CD4-positive, alpha-beta T cell treated with Interleukin-17A for 1 hour (primary cell): ENCODE measurements around the gene LAMA3.

Source experiments
- DNase-seq: peaks from one replicate; pipeline ENCODE4 v3.0.0-alpha.2; 2020

LAMA3 gene

DNA sequence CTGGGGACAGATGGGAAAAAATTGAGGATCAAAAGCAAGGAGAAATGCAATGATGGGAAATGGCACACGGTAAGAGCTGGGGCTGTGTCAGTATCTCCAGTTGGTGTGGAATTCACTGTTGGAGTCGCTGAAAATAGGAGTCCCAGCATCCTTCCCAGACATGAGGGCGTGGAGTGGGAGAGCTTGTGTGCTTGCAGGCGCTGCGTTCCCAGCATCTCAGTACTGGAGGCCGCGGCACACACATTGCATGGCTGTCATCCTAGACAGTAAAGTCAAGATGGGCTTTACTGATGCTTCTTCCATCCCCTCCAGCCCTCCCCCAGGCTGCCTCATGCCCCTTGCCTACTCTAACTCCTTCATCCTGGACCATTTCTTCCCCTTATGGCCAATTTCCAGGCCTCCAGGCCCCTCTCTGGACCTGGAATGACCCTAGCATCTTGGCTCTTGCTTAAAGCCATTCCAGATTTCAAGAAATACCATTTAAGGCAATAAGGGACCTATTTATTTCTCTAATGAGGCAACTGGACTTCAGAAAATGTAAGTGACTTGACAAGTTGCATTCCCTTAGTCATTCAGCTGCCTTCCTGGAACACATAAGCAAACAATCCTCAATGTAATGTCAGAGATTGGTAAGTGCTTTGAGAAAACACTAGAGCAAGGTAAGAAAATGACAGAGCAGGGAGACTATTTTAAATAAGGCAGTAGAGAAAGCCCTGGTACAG is 254.8 kb downstream of the LAMA3 start:
- no peak for DNase-seq

- no peak for DNase-seq
Observed at GRCh38 chr18:23945416-23946079, 256.3 kb downstream of the LAMA3 start.

GRCh38 chr18:23949863-23950262 is 260.6 kb downstream of the LAMA3 start:
- no peak for DNase-seq

GRCh38 chr18:23950644-23951043 is 261.4 kb downstream of the LAMA3 start:
- no peak for DNase-seq

DNA sequence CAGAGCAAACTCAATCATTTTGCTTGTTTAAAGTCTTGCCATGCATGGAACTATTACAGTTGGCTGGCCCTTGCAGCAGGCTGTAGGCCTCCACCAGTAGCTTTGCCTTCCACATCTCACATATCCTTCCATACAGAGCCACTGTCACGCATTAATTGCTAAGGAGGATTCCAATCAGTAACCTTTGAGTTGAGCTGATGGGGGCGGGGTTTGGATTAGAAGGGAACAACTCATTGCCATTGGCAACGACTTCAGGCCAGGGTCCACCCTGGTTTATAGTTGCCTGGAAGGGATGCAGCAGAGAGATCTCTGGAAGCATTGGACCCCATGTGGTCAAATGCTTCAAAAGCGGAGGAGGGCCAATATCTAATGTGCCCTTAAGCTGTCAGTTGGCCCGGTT is 262.0 kb downstream of the LAMA3 start:
- no peak for DNase-seq

DNA sequence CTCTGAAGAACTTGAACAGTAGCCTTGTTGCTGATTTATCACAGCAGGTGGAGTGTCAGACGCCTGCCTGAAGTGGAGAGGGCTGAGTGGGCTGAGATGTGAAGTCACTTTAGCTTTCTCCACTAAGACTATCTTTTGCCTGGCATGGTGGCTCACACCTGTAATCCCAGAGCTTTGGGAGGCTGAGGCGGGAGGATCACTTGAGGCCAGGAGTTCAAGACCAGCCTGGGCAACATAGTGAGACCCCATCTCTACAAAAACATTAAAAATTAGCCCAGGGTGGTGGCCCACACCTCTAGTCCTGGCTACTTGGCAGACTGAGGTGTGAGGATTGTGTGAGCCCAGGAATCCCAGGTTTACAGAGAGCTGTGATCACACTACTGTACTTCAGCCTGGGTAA is 264.7 kb downstream of the LAMA3 start:
- DNase-seq, result no peak

- DNase-seq, result no peak
Observed at GRCh38 chr18:23956483-23956882, 267.2 kb downstream of the LAMA3 start.

DNA sequence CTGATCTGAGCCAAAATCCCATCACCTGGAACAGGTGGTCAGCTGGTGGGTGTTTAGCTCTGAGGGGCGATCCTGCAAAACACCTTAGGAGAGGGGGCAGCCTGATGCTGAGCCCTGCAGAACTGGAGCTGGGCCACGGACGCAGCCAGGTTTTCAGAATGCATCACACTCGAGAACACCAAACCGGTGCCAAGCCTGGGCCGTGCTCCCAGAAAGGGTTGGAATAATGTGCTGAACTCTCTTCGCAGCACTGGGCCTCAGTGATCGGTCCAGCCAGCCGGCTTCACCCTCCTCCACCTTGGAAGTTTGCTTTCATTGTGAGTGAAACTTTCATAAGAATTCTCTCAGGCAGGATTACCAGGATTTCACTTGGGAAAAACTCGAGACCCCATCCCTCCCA is 268.8 kb downstream of the LAMA3 start:
- DNase-seq, result no peak

DNA sequence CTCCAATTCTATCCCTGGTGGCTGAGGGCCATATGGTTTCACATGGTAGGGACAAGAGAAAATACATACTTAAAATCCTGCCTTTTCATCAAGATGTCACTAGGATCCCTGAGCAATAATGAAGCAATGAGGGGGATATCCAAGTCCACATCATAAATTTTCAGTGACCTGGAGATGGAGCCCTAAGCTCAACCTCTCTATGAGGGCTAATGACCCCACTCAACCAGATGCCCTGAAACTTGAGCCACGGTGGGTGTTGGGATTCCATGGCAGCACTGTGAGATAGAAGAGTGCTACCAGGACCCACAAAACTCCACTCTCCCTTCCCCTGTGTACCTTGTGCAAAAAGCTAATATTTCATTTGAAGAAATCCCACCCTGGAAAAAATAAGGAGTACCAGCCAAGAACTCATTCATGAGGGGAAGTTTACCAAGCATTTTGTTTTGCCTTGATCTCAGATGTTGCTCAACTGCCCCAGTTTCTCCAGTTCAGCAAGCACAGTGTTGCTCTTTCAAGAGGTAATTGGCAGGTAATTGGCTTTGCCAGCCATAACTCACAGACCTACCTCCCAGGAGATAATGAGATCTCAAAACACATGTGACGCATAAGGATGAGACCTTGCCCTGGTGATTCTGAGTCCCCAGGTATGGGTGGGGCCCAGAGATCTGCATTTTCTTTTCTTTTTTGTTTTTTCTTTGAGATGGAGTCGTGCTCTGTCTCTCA is 274.4 kb downstream of the LAMA3 start:
- no peak for DNase-seq

DNA sequence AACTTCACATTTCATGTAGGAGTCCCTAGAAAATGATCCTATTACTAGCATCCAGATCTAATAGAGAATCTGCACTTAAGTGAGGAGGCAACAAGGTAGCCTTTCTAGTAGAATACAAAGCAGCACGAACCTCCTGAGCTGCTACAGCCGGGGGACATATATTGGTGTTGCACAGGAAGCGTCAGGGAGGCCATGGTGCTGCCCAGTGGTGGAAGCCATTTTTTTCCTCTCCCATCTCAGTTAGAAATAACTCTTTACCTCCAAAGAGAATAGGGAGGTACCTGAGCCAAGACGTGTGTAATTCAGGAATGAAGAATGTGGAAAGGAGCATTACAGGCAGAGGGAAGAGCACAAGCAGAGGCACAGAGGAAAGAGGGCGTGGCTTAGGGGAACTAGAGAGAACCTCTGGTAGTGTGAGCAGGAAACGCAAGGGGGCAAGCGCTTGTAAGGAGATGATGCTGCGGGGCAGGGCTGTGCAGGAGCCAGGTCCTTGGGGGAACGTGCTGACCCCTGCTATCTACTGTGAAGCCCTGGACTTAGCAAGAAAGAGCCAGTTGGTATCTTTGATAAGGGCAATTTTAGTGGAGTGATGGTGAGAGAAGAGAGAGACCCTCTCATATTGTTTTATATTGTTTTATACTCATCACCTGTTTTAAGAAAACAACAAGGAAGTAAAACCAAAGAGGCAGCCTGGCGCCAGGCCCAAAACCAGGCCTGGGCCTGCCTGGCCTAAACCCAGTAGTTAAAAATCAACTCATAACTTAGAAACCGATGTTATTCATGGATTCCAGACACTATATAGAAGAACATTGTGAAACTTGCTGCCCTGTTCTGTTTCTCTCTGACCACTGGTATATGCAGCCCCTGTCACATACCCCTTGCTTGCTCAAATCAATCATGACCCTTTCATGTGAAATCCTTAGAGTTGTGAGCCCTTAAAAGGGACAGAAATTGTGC is 275.3 kb downstream of the LAMA3 start:
- peak; percentile 72 for DNase-seq

DNA sequence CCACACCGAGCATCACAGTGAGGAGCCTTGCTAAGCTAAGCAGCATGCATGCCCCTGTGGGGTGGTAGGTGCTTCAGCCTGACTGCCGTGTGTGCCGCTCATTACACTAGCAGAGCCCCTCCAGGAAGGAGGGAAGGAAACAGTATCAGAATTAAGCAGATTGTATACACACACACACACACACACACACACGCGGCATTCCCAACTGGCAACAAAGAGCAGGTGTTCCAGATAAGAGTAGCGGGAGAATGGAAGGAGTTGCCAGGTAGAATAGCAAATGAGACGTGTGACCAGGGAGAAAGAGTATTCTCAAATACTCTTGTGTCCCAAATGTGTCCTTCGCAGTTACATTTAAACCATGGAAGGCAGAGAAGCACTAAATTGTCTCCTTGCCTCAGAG is 277.7 kb downstream of the LAMA3 start:
- no peak for DNase-seq

GRCh38 chr18:23967321-23968089 is 278.3 kb downstream of the LAMA3 start:
- DNase-seq, result peak; percentile 56

DNA sequence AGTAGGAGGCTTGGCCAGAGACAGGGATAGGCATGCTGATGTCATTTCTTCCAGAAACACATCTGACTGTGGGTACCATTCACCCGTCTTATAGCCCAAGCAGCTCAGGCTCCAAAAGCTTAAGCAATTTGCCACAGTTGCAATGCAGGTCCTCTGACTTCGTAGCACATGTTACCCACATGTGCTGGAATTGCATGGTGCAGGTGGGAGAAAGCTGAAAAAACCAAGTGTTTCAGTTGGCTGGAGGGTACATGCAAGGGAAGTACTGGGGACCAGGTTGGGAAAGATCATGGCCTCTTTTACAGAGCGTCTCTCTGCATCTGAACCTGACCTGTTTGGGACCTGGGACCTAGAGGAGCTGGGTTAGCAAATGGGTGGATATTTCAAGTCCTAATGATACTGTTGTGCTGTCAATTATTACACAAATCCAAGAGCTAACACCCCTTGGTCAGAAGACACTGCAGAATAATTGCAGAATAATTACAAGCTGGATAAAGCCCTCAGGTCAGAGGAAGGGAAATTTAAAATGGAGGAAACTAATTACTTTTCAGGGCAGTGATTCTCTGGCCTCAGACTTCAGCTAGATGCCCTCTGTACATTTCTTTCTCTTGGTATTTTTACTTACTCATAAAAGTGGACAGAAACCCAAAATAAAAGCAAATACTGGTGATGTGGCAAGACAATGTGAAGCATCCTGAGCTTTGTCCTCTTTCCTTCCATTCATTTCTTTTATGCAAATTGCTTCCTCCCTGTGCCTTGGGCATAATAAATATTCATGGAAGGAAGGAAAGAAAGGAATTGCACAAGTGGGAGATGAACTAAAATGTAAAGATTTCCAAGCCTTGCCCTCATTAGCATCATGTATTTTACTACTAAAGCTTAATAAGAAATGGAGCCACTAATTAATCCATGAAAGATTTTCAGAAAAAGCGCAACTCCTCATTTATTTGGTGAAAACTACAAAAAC is 279.7 kb downstream of the LAMA3 start:
- no peak for DNase-seq

DNA sequence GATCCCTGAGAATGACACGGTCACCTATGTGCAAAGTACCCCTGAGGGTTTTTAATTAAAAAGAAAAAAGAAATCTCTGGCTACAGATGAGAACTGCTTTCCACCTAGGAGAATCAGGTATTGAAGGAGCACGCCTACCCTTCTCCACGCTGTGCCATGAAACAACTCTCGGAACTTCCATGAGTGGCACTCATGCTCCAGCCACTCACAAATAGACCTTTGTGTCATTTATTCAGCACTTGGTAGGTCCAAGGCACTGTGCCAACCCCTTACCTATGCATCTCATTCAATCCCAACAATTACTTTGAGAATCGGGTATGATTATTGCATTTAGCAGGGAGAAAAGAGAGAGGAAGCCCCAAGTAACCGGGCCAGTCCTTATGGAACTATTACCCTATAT is 280.4 kb downstream of the LAMA3 start:
- no peak for DNase-seq

GRCh38 chr18:23970161-23971096 is 281.2 kb downstream of the LAMA3 start:
- peak; percentile 88 for DNase-seq

DNA sequence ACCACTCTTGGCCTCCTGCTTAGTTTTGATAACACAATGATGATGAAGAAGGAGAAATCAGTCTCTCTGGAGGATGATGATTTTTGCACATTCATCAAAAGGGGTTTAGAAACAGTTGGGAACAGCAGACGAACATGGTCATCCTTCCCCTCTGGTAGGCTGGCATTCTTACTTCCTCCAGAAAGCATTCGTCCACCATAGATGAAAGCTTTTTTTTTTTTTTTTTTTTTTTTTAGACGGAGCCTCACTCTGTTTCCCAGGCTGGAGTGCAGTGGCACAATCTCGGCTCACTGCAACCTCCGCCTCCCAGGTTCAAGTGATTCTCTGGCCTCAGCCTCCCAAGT is 281.8 kb downstream of the LAMA3 start:
- DNase-seq, result no peak

GRCh38 chr18:23971666-23972230 is 282.5 kb downstream of the LAMA3 start:
- no peak for DNase-seq

DNA sequence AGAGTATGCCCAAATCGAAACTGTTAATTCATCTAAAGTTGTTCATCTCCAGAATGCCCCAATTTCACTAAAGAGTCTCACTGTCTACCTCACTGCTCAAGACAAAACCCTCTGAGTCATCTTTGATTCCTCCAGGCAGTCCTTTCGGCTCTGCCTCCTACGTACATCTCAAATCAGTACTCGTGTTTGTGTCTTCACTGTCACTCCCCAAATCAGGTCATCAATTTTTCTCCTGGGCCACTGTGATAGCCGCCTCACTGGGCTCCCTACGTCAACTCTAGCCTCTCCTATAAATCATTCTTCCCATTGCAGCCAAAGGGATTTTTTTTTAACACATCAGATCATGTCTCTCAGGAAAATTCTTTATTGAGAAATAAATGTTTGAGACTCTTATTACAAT is 283.2 kb downstream of the LAMA3 start:
- DNase-seq, result peak; percentile 66

- DNase-seq, result no peak
Observed at GRCh38 chr18:23977103-23977502, 287.9 kb downstream of the LAMA3 start.
